HUES48 (cell line): ENCODE data around the gene SLC13A3.
A peak's percentile ranks its signal among the peaks of the same experiment; 100 is the strongest.

Experiments used
- H3K27ac ChIP-seq: one replicate; pipeline ENCODE4 v1.7.0; 2013; ENCODE audit warnings: low read depth, low read length, inconsistent platforms
- H3K27me3 ChIP-seq: 2 replicates; pipeline ENCODE4 v1.6.1; 2013; ENCODE audit warnings: mild to moderate bottlenecking, low read length; ENCODE audit not compliant: control insufficient read depth, insufficient read depth
- H3K36me3 ChIP-seq: 2 replicates; pipeline ENCODE4 v1.6.1; 2013; ENCODE audit warnings: low read length; ENCODE audit not compliant: control insufficient read depth, insufficient read depth
- H3K4me1 ChIP-seq: 2 replicates; pipeline ENCODE4 v1.6.1; 2013; ENCODE audit warnings: mild to moderate bottlenecking, low read length; ENCODE audit not compliant: control insufficient read depth, insufficient read depth
- H3K4me3 ChIP-seq: 2 replicates; pipeline ENCODE4 v1.5.1; 2013; ENCODE audit warnings: mild to moderate bottlenecking, low read depth, low read length
- H3K9ac ChIP-seq: 2 replicates; pipeline ENCODE4 v1.6.1; 2013; ENCODE audit warnings: mild to moderate bottlenecking, low read depth, low read length, moderate library complexity
- H3K9me3 ChIP-seq: 2 replicates; pipeline ENCODE4 v1.6.1; 2013; ENCODE audit warnings: low read length; ENCODE audit not compliant: control insufficient read depth, insufficient read depth

SLC13A3 gene

GRCh38 chr20:46631874-46632446, 19.3 kb downstream of the SLC13A3 start:
- Histone ChIP-seq H3K27me3 (no peaks in the 10 kb centered on the region), H3K36me3 (no peaks in the 10 kb centered on the region), H3K4me3 (no peak overlapping the region), H3K4me1 (peaks cover 10% of the 10 kb centered on the region), H3K9ac (no peak overlapping the region), H3K9me3 (no peaks in the 10 kb centered on the region), H3K27ac (no peak overlapping the region)

GRCh38 chr20:46631212-46631869, 19.9 kb downstream of the SLC13A3 start:
- Histone ChIP-seq H3K9me3 (no peaks in the 10 kb centered on the region), H3K27me3 (no peaks in the 10 kb centered on the region), H3K4me3 (no peak overlapping the region), H3K9ac (no peak overlapping the region), H3K36me3 (no peaks in the 10 kb centered on the region), H3K27ac (no peak overlapping the region), H3K4me1 (peaks cover 10% of the 10 kb centered on the region)

- Histone ChIP-seq H3K9ac (no peak overlapping the region), H3K36me3 (no peaks in the 10 kb centered on the region), H3K4me1 (peaks cover 10% of the 10 kb centered on the region), H3K9me3 (0 out of 2 replicates have a peak, but pooled peaks cover 3% of the 10 kb centered on the region), H3K27me3 (no peaks in the 10 kb centered on the region), H3K27ac (no peak overlapping the region), H3K4me3 (no peak overlapping the region)
Observed at GRCh38 chr20:46630306-46630705, 21.0 kb downstream of the SLC13A3 start.

GRCh38 chr20:46629341-46629740, 21.9 kb downstream of the SLC13A3 start:
- H3K36me3 ChIP-seq: no peaks in the 10 kb centered on the region
- no peak overlapping the region for H3K27ac ChIP-seq
- H3K27me3 ChIP-seq: no peaks in the 10 kb centered on the region
- peaks cover 4% of the 10 kb centered on the region for H3K9me3 ChIP-seq
- H3K9ac ChIP-seq: no peak overlapping the region
- peaks cover 10% of the 10 kb centered on the region for H3K4me1 ChIP-seq
- no peak overlapping the region for H3K4me3 ChIP-seq

GRCh38 chr20:46627234-46627633, 24.0 kb downstream of the SLC13A3 start:
- H3K36me3 ChIP-seq: no peaks in the 10 kb centered on the region
- no peak overlapping the region for H3K9ac ChIP-seq
- H3K9me3 ChIP-seq: peaks cover 10% of the 10 kb centered on the region
- H3K27ac ChIP-seq: no peak overlapping the region
- peaks cover 19% of the 10 kb centered on the region for H3K4me1 ChIP-seq
- H3K27me3 ChIP-seq: no peaks in the 10 kb centered on the region
- H3K4me3 ChIP-seq: no peak overlapping the region

GRCh38 chr20:46626758-46627157, 24.5 kb downstream of the SLC13A3 start:
- Histone ChIP-seq H3K9ac (no peak overlapping the region), H3K9me3 (peaks cover 10% of the 10 kb centered on the region), H3K4me3 (no peak overlapping the region), H3K27me3 (no peaks in the 10 kb centered on the region), H3K36me3 (no peaks in the 10 kb centered on the region), H3K27ac (no peak overlapping the region), H3K4me1 (peaks cover 20% of the 10 kb centered on the region)

GRCh38 chr20:46625875-46626373, 25.3 kb downstream of the SLC13A3 start:
- Histone ChIP-seq H3K9ac (no peak overlapping the region), H3K9me3 (peaks cover 10% of the 10 kb centered on the region), H3K4me1 (peaks cover 16% of the 10 kb centered on the region), H3K4me3 (no peak overlapping the region), H3K27me3 (no peaks in the 10 kb centered on the region), H3K27ac (no peak overlapping the region), H3K36me3 (no peaks in the 10 kb centered on the region)

GRCh38 chr20:46624946-46625345, 26.3 kb downstream of the SLC13A3 start:
- no peaks in the 10 kb centered on the region for H3K36me3 ChIP-seq
- no peak overlapping the region for H3K4me3 ChIP-seq
- no peaks in the 10 kb centered on the region for H3K27me3 ChIP-seq
- H3K27ac ChIP-seq: no peak overlapping the region
- H3K4me1 ChIP-seq: peaks cover 16% of the 10 kb centered on the region
- H3K9me3 ChIP-seq: peaks cover 10% of the 10 kb centered on the region
- H3K9ac ChIP-seq: no peak overlapping the region

- no peaks in the 10 kb centered on the region for H3K36me3 ChIP-seq
- H3K9me3 ChIP-seq: peaks cover 10% of the 10 kb centered on the region
- H3K4me3 ChIP-seq: no peak overlapping the region
- no peak overlapping the region for H3K9ac ChIP-seq
- no peaks in the 10 kb centered on the region for H3K27me3 ChIP-seq
- H3K4me1 ChIP-seq: peaks cover 16% of the 10 kb centered on the region
- H3K27ac ChIP-seq: peak overlapping the region; percentile 9
Observed at GRCh38 chr20:46622165-46622564, 29.1 kb downstream of the SLC13A3 start.

GRCh38 chr20:46621492-46621891, 29.8 kb downstream of the SLC13A3 start:
- no peak overlapping the region for H3K4me3 ChIP-seq
- no peaks in the 10 kb centered on the region for H3K27me3 ChIP-seq
- no peak overlapping the region for H3K9ac ChIP-seq
- H3K27ac ChIP-seq: peak overlapping the region; percentile 9
- H3K36me3 ChIP-seq: no peaks in the 10 kb centered on the region
- peaks cover 16% of the 10 kb centered on the region for H3K4me1 ChIP-seq
- peaks cover 10% of the 10 kb centered on the region for H3K9me3 ChIP-seq

GRCh38 chr20:46619445-46619844, 31.8 kb downstream of the SLC13A3 start:
- H3K9ac ChIP-seq: no peak overlapping the region
- peaks cover 7% of the 10 kb centered on the region for H3K9me3 ChIP-seq
- H3K4me1 ChIP-seq: peaks cover 16% of the 10 kb centered on the region
- H3K27ac ChIP-seq: no peak overlapping the region
- no peaks in the 10 kb centered on the region for H3K36me3 ChIP-seq
- H3K4me3 ChIP-seq: no peak overlapping the region
- no peaks in the 10 kb centered on the region for H3K27me3 ChIP-seq
